GM12878 (cell line): ENCODE results near the gene NCKAP5. TPM values are rescaled to one million over a fixed set of nuclear protein-coding genes. Genes with fewer than 3 reads are reported as not detected.

ENCODE experiments used
- ATAC-seq: fragments of 200-7000 bp; cut with Tn5 transposase; 3 replicates; pipeline ENCODE4 v1.9.1; 2020; ENCODE audit warnings: mild to moderate bottlenecking, moderate library complexity
- BruUV-seq: library from RNA; stranded (reverse); fragments of 400-500 nt; replicated peaks from 2 replicates; lab custom pipeline; 2021; lab: Mats Ljungman, UMichigan
- CTCF ChIA-PET: fragments of 300-600 bp; sonication (Branson Sonifier 250); formaldehyde crosslinking; extraction: SDS; loops from one replicate; lab custom pipeline; 2021; ENCODE audit warnings: inconsistent platforms; lab: Yijun Ruan, JAX
- POLR2A ChIA-PET: fragments of 350-600 bp; formaldehyde crosslinking; extraction: SDS; loops from one replicate; lab custom pipeline; 2021; ENCODE audit warnings: inconsistent platforms; lab: Charles Lee
- RAD21 ChIA-PET: fragments of 300-600 bp; sonication (Branson Sonifier 250); formaldehyde crosslinking; loops from one replicate; lab custom pipeline; 2023; ENCODE audit warnings: antibody characterized with exemption; ENCODE audit not compliant: unreplicated experiment; lab: Charles Lee
- SMC1A ChIA-PET: fragments of 300-600 bp; sonication (Branson Sonifier 250); formaldehyde crosslinking; loops from one replicate; lab custom pipeline; 2023; ENCODE audit not compliant: unreplicated experiment, uncharacterized antibody; lab: Charles Lee
- DNase-seq: peaks from one replicate; pipeline ENCODE4 v3.0.0-alpha.2; 2011; ENCODE audit warnings: low read depth, low spot score
- FAIRE-seq: peaks from 3 replicates; lab custom pipeline; 2011; peaks lifted over from hg19 to GRCh38; lab: Jason Lieb, UNC
- H2AFZ ChIP-seq: 2 replicates; pipeline ENCODE4 v1.6.0; 2011; ENCODE audit warnings: low read depth, low read length, control low read depth; ENCODE audit not compliant: control insufficient read depth
- H3K27ac ChIP-seq: 2 replicates; pipeline ENCODE4 v1.5.1; 2011; ENCODE audit warnings: control low read depth; ENCODE audit not compliant: control insufficient read depth, insufficient read depth
- H3K27me3 ChIP-seq, 2 experiments: replicated peaks in 1 of 2; 2 replicates each; pipeline versions ENCODE4 v1.6.0 to v1.6.1; 2011; ENCODE audit warnings: low read length in 1 of 2; ENCODE audit not compliant: control insufficient read depth in 2 of 2, insufficient read depth in 2 of 2
- H3K36me3 ChIP-seq, 2 experiments: 2 replicates each; pipeline ENCODE4 v1.5.1; 2011; ENCODE audit warnings: low read length in 1 of 2; ENCODE audit not compliant: control insufficient read depth in 2 of 2, insufficient read depth in 2 of 2
- H3K4me1 ChIP-seq: 2 replicates; pipeline ENCODE4 v1.6.1; 2011; ENCODE audit warnings: mild to moderate bottlenecking, low read length, moderate library complexity, mixed read lengths; ENCODE audit not compliant: control insufficient read depth, insufficient read depth
- H3K4me2 ChIP-seq: 2 replicates; pipeline ENCODE4 v1.6.0; 2011; ENCODE audit warnings: control low read depth; ENCODE audit not compliant: control insufficient read depth, insufficient read depth
- H3K4me3 ChIP-seq: fragments of 200-600 bp; sonication (generic); 2 replicates; pipeline ENCODE4 v1.5.1; 2016
- H3K79me2 ChIP-seq: 2 replicates; pipeline ENCODE4 v1.6.0; 2011; ENCODE audit warnings: low read length; ENCODE audit not compliant: control insufficient read depth, insufficient read depth
- H3K9ac ChIP-seq: 2 replicates; pipeline ENCODE4 v1.8.0; 2011; ENCODE audit warnings: low read length, control low read depth, mixed read lengths; ENCODE audit not compliant: control insufficient read depth, insufficient read depth
- H3K9me3 ChIP-seq: replicated peaks from 3 replicates; pipeline ENCODE4 v1.5.1; 2011; ENCODE audit warnings: mild to moderate bottlenecking, low read length; ENCODE audit not compliant: control insufficient read depth, insufficient read depth
- H4K20me1 ChIP-seq: 2 replicates; pipeline ENCODE4 v1.6.0; 2011; ENCODE audit not compliant: control insufficient read depth, insufficient read depth
- BCLAF1 ChIP-seq: fragments of 450-650 bp; IDR thresholded peaks from 2 replicates; pipeline ENCODE4 v1.6.1; 2017; ENCODE audit warnings: antibody characterized with exemption, mild to moderate bottlenecking, moderate library complexity
- E2F8 ChIP-seq: fragments of 450-650 bp; IDR thresholded peaks from 2 replicates; pipeline ENCODE4 v1.6.1; 2018; ENCODE audit warnings: mild to moderate bottlenecking, low read depth, moderate library complexity; ENCODE audit not compliant: partially characterized antibody
- EZH2 ChIP-seq: IDR thresholded peaks from 2 replicates; pipeline ENCODE4 v1.6.1; 2012; ENCODE audit warnings: low read depth, mild to moderate bottlenecking, control low read depth, inconsistent platforms, low read length, borderline replicate concordance; ENCODE audit not compliant: control insufficient read depth
- HDAC6 ChIP-seq: fragments of 200-600 bp; sonication (generic); IDR thresholded peaks from one replicate; pipeline ENCODE4 v1.8.0; 2017; ENCODE audit warnings: antibody characterized with exemption; ENCODE audit not compliant: unreplicated experiment
- IKZF2 ChIP-seq, 2 experiments: fragments of 450-650 bp; IDR thresholded peaks; 2 replicates each; pipeline ENCODE4 v1.6.1; 2017; ENCODE audit warnings: mild to moderate bottlenecking in 2 of 2, moderate library complexity in 2 of 2
- IRF5 ChIP-seq: fragments of 450-650 bp; IDR thresholded peaks from 2 replicates; pipeline ENCODE4 v1.6.1; 2017; ENCODE audit warnings: borderline replicate concordance
- MXI1 ChIP-seq: fragments of 150-350 bp; IDR thresholded peaks from 2 replicates; pipeline ENCODE4 v1.6.1; 2011; ENCODE audit warnings: low read depth, mild to moderate bottlenecking, inconsistent platforms, low read length, improper control_type of control experiment
- SIN3A ChIP-seq: IDR thresholded peaks from 2 replicates; pipeline ENCODE4 v1.6.1; 2012; ENCODE audit warnings: low read depth, low read length, improper control_type of control experiment
- TCF7 ChIP-seq: IDR thresholded peaks from 2 replicates; pipeline ENCODE4 v1.6.1; 2014; ENCODE audit warnings: antibody characterized with exemption, borderline replicate concordance
- ZBED1 ChIP-seq: IDR thresholded peaks from 2 replicates; pipeline ENCODE4 v1.6.1; 2016; ENCODE audit warnings: borderline replicate concordance
- ZBTB11 ChIP-seq: fragments of 450-650 bp; formaldehyde crosslinking; IDR thresholded peaks from 2 replicates; pipeline ENCODE4 v1.5.0; 2022; ENCODE audit warnings: mild to moderate bottlenecking, missing genetic modification characterization
- ZNF217 ChIP-seq: fragments of 450-650 bp; IDR thresholded peaks from 2 replicates; pipeline ENCODE4 v1.6.1; 2017; ENCODE audit warnings: antibody characterized with exemption, mild to moderate bottlenecking
- WGBS: methylation state at CpG from one replicate; pipeline ENCODE4 v1.1.6; 2016; ENCODE audit warnings: low lambda C conversion rate; ENCODE audit not compliant: insufficient replicate concordance, insufficient coverage; ENCODE audit errors: missing lambda C conversion rate; 5-methylcytosine and 5-hydroxymethylcytosine counted together
- in situ Hi-C: fragments of 300-500 bp; cut with MboI; formaldehyde crosslinking; loops from 9 replicates; pipeline ENCODE4 v1.14.3; 2018; ENCODE audit warnings: mixed read lengths
- intact Hi-C: fragments of 100-400 bp; cut with micrococcal nuclease; formaldehyde crosslinking; loops from one replicate; pipeline ENCODE4 v1.14.2; 2022; ENCODE audit not compliant: unreplicated experiment
- polyA plus RNA-seq, 11 experiments: library from polyadenylated mRNA; depleted of rRNA in 4 of 11; unstranded in 6 of 11; stranded (reverse) in 5 of 11; fragments of >200 nt; fragmentation: Nextera tagmentation in 4 of 11; fragmentation: Illumina TruSeq in 1 of 11; extraction: Ambion mirVana in 4 of 11; extraction: Trizol in 1 of 11; gene quantifications; 1 replicate in 1 of 11; 2 replicates in 10 of 11; pipeline versions ENCODE4 v1.2.1 to v1.2.3, GENCODE V29; 2011 to 2016; ENCODE audit warnings: inconsistent platforms in 2 of 11, missing spikeins in 2 of 11, low read depth in 1 of 11
- total RNA-seq, 4 experiments: library from RNA; depleted of rRNA in 3 of 4; stranded (reverse); fragments of >200 nt in 3 of 4; fragmentation: Illumina TruSeq in 1 of 4; extraction: Trizol in 1 of 4; gene quantifications; 2 replicates each; pipeline versions ENCODE4 v1.2.1 to v1.2.3, GENCODE V29; 2013 to 2021

NCKAP5 gene
- total and polyA plus RNA-seq, 10 of the 15 experiments (the other 5 are each of a cell fraction or from before 2014, with no cell fraction given): 0.06 to 0.44 (median 0.16) TPM

DNA sequence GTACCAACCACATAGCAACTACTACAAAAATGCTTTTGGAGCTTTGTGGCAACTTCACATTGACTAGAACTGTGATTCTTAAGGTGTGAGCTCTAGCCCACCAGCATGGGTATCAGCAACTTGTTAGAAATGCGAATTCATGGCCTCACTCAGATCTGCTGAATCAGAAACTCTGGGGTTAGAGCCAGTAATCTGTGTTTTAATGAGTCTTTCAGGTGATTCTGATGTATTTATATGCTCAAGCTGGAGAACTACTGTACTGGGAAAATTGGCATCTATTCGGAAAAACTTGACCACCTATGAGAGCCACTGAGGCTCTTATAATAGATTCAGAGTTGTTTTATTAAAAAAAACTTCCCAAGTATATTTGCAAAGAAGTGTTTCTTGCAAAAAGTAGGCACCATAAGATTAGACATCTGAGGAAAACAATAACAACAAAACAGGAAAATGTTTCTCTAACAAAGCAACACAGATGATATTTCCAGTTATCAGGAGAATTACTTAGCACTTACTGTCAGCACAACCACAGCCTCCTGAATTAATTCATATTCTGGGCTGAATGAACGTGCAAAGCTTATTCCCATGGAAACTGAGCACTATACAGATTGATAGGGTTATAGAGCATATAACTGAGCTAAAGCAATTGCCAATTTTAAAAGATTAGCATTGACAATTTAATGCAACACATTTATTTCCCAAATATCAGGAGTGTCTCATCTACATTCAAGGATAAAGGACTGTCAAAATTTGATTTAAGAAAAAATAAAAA lies 71.6 kb downstream of the NCKAP5 start:
- ATAC-seq (no peak), FAIRE-seq (no peak), DNase-seq (no peak)
- Histone ChIP-seq H4K20me1 (no peaks in the 10 kb centered on the region), H3K4me1 (no peaks in the 10 kb centered on the region), H3K4me2 (no peak overlapping the region), H2AFZ (no peak overlapping the region), H3K79me2 (no peaks in the 10 kb centered on the region), H3K9ac (no peak overlapping the region), H3K9me3 (no peaks in the 10 kb centered on the region), H3K27ac (no peak overlapping the region), H3K36me3 (no peaks in the 10 kb centered on the region), H3K4me3 (no peak overlapping the region), H3K27me3 (no peaks in the 10 kb centered on the region)
- BruUV-seq: no TSS peak
- POLR2A ChIA-PET: interaction anchor here (1.0 kb wide), 1 partner anchor 139 kb away, joined by 3 read pairs; no protein-coding TSS in a partner anchor
- RAD21 ChIA-PET: interaction anchor here (0.8 to 2.8 kb wide), 8 partner anchors 8 to 234 kb away, joined by 3 to 24 read pairs (median 4); no protein-coding TSS in a partner anchor
- in situ Hi-C loops: no loop called here
- 8% methylated on average over 3 of the region's 3 CpGs for WGBS
- CTCF ChIA-PET: interaction anchor here (0.9 to 6.0 kb wide), 11 partner anchors 10 to 81 kb away, joined by 3 to 31 read pairs (median 4); no protein-coding TSS in a partner anchor
- intact Hi-C loops: no loop called here
- SMC1A ChIA-PET: interaction anchor here (1.0 to 5.7 kb wide), 12 partner anchors 9 to 137 kb away, joined by 3 to 45 read pairs (median 4); no protein-coding TSS in a partner anchor
- no peak for TF ChIP-seq E2F8
- TF ChIP-seq BCLAF1: no peak
- TF ChIP-seq IRF5: no peak
- no peak for TF ChIP-seq ZBED1
- no peak for TF ChIP-seq ZNF217
- no peak for TF ChIP-seq TCF7
- no peak for TF ChIP-seq HDAC6
- TF ChIP-seq SIN3A: no peak
- TF ChIP-seq IKZF2 (IDR thresholded peaks at IDR 0.05): no peak
- TF ChIP-seq MXI1: no peak
- no peak for TF ChIP-seq ZBTB11
- TF ChIP-seq EZH2: no peak
